NT2/D1 (cell line): ENCODE results near the gene COL1A1.
A peak's percentile ranks its signal among the peaks of the same experiment; 100 is the strongest.

Experiments used
- DNase-seq: peaks from one replicate; pipeline ENCODE4 v3.0.0-alpha.2; 2011; ENCODE audit warnings: low read depth, low spot score
- H3K27me3 ChIP-seq: 2 replicates; pipeline ENCODE4 v1.6.0; 2011; ENCODE audit warnings: mild to moderate bottlenecking; ENCODE audit not compliant: insufficient read length, insufficient read depth
- H3K36me3 ChIP-seq: 2 replicates; pipeline ENCODE4 v1.6.1; 2011; ENCODE audit warnings: mild to moderate bottlenecking, low read length, mixed read lengths; ENCODE audit not compliant: insufficient read depth, insufficient read length
- H3K4me1 ChIP-seq: 2 replicates; pipeline ENCODE4 v1.5.1; 2011; ENCODE audit not compliant: insufficient read depth, insufficient read length
- H3K4me3 ChIP-seq: 2 replicates; pipeline ENCODE4 v1.5.1; 2011; ENCODE audit warnings: low read depth; ENCODE audit not compliant: insufficient read length
- H3K9ac ChIP-seq: 2 replicates; pipeline ENCODE4 v1.6.0; 2011; ENCODE audit warnings: low read depth; ENCODE audit not compliant: insufficient read length
- H3K9me3 ChIP-seq: 2 replicates; pipeline ENCODE4 v1.5.1; 2011; ENCODE audit warnings: mild to moderate bottlenecking, low read length; ENCODE audit not compliant: insufficient read depth
- SUZ12 ChIP-seq: IDR thresholded peaks from 2 replicates; pipeline ENCODE4 v1.6.1; 2011; ENCODE audit not compliant: insufficient read length, insufficient read depth; ENCODE audit errors: extremely low read depth
- YY1 ChIP-seq: IDR thresholded peaks from 2 replicates; pipeline ENCODE4 v1.6.1; 2011; ENCODE audit not compliant: insufficient read length, insufficient read depth
- ZNF274 ChIP-seq: IDR thresholded peaks from 2 replicates; pipeline ENCODE4 v1.6.1; 2011; ENCODE audit warnings: mild to moderate bottlenecking, low read depth, low read length

Gene COL1A1

DNA sequence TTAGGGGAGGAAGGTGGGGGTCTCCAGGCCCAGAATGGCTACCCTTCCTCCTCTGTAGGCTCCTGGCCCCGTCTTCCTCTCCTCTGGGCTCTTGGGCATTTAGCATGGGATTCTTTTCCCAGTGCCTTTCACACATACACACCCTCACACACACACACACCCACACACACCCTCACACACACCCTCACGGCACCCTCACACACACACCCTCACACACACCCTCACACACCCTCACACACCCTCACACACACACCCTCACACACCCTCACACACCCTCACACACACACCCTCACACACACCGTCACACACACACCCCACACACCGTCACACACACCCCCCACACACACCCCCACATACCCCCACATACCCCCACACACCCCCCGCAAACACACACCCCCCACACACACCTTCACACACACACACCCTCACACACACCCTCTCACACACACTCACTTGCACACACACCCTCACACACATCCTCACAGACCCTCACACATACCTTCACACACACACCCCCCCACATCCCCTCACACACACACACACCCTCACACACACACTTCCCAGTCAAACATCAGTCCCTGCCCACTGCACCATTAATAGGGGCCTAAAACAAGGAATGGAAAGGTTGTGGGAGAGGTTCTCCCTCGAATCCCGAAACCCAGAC, 34.8 kb downstream of the COL1A1 start:
- TF ChIP-seq SUZ12 (no peak), YY1 (no peak), ZNF274 (no peak)
- no peak for DNase-seq
- Histone ChIP-seq H3K9ac (peak overlapping the region; percentile 59), H3K4me3 (no peak overlapping the region), H3K9me3 (no peaks in the 10 kb centered on the region), H3K27me3 (peaks cover 12% of the 10 kb centered on the region), H3K36me3 (no peaks in the 10 kb centered on the region), H3K4me1 (peaks cover 29% of the 10 kb centered on the region)

DNA sequence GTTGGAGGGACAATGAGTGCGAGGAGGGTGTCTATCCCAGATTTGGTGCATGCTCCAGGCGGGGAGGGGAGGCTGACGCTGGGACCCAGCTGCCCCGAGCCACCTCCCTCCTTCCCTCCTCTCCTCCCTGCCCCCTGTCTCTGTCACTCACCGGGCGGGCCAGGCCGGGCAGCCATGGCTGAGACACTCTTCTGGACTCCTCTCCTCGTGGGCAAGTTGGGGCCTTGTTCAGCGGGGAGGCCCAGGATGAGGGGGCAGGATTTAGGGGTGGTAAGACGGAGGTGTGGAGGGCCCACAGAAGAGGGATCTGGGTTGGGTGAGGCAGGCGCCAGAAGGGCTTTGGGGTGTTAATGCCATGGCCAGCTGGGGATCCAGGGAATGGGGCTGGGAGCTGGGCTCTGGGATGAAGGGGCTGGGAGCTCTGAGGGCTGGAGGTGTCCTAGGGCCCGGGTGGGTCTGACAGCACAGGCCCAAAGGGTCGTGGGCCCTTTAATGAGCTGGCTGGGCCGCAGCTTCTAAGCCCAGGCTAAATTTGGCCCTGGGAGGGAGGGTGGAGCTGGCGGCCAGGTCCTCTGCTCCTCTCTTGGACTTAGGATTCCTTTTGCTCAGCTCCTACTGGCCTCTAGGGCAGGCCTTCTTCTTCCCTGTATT, 35.4 kb downstream of the COL1A1 start, which contains the start of gene SGCA:
Gene SGCA (plus strand): TSS at position 139 of the 651 bp plus-strand sequence. CDS start 36 bp downstream, at position 175.
- TF ChIP-seq ZNF274: no peak
- TF ChIP-seq SUZ12: no peak
- TF ChIP-seq YY1: no peak
- DNase-seq: no peak

DNA sequence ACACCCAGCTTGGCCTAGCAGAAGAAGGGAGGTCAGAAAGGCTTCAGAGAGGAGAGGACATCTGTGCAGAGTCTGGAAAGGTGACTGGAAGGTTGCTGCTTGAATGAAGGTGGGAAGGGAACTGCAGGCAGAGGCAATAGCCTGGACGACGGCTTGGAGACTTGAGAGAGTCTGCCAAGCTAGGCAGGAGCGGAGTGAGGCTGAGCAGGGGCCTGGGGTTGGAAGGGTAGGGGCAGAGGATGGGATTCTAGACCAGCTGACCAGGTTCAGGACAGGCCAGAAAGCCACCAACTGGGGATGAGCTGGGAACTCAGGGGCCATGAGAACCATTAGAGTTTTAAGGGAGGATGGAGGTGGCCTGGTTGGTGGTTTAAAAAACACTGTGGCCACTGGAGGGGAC, 36.0 kb downstream of the COL1A1 start:
- H3K9me3 ChIP-seq: no peaks in the 10 kb centered on the region
- peaks cover 29% of the 10 kb centered on the region for H3K4me1 ChIP-seq
- DNase-seq: no peak
- peaks cover 13% of the 10 kb centered on the region for H3K27me3 ChIP-seq
- TF ChIP-seq ZNF274: no peak
- H3K9ac ChIP-seq: no peak overlapping the region
- no peaks in the 10 kb centered on the region for H3K36me3 ChIP-seq
- H3K4me3 ChIP-seq: no peak overlapping the region

More for the DNA sequence above, 35.4 kb downstream of the COL1A1 start, which contains the start of gene SGCA:
- Histone ChIP-seq H3K9me3 (no peaks in the 10 kb centered on the region), H3K4me3 (no peak within 1 kb of the TSS), H3K4me1 (peaks cover 29% of the 10 kb centered on the region), H3K36me3 (no peaks in the 10 kb centered on the region), H3K27me3 (peaks cover 13% of the 10 kb centered on the region), H3K9ac (peak within 1 kb of the TSS; percentile 59)

DNA sequence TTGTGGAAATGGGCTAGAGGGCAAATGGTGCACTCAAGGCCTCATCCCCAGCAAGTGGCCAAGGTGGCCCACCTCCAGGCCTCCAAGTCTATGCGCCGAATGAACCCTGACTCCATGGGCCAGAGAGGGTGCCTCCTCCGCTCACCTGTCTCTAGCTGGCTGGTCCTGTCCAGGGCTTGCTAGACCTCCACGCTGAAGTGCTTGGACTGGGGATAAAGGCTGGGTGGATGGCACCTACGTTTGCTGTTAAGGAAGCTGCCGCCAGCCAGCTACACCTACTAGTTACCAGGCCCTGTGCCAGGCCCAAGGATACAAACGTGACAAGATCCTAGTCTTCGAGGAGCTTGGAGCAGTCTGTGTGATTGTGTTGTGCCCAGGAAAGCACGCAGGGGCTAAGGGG, 36.4 kb downstream of the COL1A1 start:
- no peak for TF ChIP-seq ZNF274
- no peak for TF ChIP-seq SUZ12
- TF ChIP-seq YY1: no peak
- no peaks in the 10 kb centered on the region for H3K36me3 ChIP-seq
- no peaks in the 10 kb centered on the region for H3K9me3 ChIP-seq

DNA sequence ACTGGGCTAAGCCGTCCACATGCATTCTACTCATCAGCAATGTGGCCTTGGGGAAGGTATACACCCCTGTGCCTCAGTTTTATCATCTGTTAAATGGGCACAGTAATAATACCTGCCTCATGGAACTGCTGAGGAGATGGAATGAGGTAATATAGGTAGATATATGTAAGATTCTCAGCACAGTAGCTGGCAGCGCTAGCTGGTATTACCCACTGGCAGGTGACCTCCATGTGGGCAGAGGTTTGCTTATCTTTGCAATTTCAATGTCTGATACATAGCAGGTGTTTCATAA, 36.8 kb downstream of the COL1A1 start:
- Histone ChIP-seq H3K9me3 (no peaks in the 10 kb centered on the region), H3K4me3 (no peak overlapping the region), H3K36me3 (no peaks in the 10 kb centered on the region), H3K9ac (no peak overlapping the region), H3K4me1 (peaks cover 29% of the 10 kb centered on the region), H3K27me3 (peaks cover 13% of the 10 kb centered on the region)
- TF ChIP-seq ZNF274: no peak
- TF ChIP-seq YY1: no peak
- TF ChIP-seq SUZ12: no peak
- no peak for DNase-seq

More for the DNA sequence above, 36.4 kb downstream of the COL1A1 start:
- Histone ChIP-seq H3K4me3 (no peak overlapping the region), H3K4me1 (peaks cover 29% of the 10 kb centered on the region), H3K27me3 (peaks cover 13% of the 10 kb centered on the region), H3K9ac (no peak overlapping the region)
- no peak for DNase-seq

DNA sequence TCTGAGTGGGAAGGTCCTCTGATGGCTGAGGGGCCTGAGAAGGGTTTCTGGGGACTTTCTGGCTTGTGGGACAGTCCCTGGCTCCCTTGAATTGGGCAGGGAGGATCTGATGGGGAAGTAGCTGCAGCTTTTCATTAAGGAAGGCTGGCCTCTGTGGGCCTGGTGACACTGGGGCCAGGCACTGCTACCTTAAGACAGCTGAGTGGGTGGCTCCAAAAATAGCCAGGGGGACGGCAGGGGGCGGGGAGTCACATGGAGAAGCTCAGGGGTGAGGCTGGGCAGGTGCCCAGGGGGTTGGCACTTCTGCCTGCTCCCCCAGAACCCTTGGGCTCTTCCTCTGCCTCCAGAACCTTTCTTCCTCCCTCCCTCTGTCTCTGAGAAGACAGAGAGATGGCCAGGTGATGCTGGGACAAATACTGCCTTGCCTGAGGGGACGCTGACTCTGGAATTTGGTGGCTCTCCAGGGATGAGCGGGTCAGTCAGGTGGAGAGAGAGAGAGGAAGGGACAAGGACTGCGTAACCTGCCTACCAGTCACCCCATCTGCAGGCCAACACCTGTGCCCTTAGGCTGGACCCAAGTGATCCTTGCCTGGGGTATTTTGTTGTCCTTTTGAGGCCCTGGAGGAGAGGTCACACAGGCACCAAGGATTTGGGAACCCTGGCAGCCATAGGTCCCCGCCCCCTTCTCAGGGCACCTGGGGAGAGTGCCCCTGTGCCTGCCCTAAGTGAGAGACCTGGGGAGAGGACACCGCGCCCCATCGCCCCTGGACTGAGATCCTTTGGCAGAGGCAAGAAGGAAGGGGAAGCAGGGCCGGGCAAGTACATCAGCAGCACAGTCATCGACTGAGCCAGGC, 37.4 kb downstream of the COL1A1 start:
- no peak overlapping the region for H3K9ac ChIP-seq
- no peaks in the 10 kb centered on the region for H3K36me3 ChIP-seq
- H3K9me3 ChIP-seq: no peaks in the 10 kb centered on the region
- peaks cover 13% of the 10 kb centered on the region for H3K27me3 ChIP-seq
- TF ChIP-seq YY1: no peak
- no peak for TF ChIP-seq ZNF274
- no peak for TF ChIP-seq SUZ12
- no peak overlapping the region for H3K4me3 ChIP-seq
- DNase-seq: no peak
- peaks cover 28% of the 10 kb centered on the region for H3K4me1 ChIP-seq

DNA sequence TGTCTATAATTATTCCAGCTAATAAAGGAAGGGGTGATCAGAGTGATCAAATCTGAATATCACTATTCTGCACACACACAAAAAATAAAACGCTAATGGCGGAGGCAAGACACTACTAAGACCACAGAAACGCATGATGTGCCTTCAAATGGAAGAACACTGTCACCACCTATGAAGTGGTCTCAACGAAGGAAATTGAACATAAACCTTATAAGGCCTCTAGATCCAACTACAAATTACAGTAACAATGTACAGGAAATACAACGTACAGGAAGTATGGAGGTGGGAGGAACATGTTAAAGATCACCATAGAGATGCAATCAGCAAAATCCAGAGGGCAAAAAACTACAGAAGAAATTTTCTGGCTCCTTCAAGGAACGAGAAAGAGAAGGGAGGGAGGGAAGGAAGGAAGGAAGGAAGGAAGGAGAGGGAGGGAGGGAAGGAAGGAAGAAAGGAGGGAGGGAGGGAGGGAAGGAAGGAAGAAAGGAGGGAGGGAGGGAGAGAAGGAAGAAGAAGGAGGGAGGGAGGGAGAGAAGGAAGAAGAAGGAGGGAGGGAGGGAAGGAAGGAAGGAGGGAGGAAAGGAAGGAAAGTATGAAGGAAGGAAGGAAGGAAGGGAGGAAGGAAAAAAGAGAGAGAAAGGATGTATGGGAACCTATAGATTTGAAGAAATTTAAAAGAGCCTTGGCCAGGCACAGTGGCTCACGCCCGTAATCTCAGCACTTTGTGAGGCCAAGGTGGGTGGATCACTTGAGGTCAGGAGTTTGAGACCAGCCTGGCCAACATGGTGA, 38.8 kb downstream of the COL1A1 start:
- no peak for DNase-seq
- Histone ChIP-seq H3K27me3 (peaks cover 13% of the 10 kb centered on the region), H3K4me3 (no peak overlapping the region), H3K9me3 (no peaks in the 10 kb centered on the region), H3K4me1 (peaks cover 26% of the 10 kb centered on the region), H3K9ac (no peak overlapping the region), H3K36me3 (no peaks in the 10 kb centered on the region)
- TF ChIP-seq ZNF274: no peak
- TF ChIP-seq YY1: no peak
- no peak for TF ChIP-seq SUZ12
